Psoas muscle (tissue), 8 donors: ENCODE measurements around the gene MTFMT. TPM values are rescaled to one million over a fixed set of nuclear protein-coding genes. Genes with fewer than 3 reads are reported as not detected.

ENCODE experiments used
- ATAC-seq, 4 donors: fragments of 200-7000 bp; cut with Tn5 transposase; one replicate each; pipeline ENCODE4 v1.9.1; 2020; ENCODE audit warnings: moderate library complexity in 3 of 4, mild to moderate bottlenecking in 2 of 4
- DNase-seq, 2 donors: peaks; one replicate each; pipeline ENCODE4 v3.0.0-alpha.2; 2020
- H3K27ac ChIP-seq: fragments of 200-600 bp; one replicate; pipeline ENCODE4 v1.8.0; 2022
- H3K27me3 ChIP-seq, 3 donors: fragments of 200-600 bp in 1 of 3; one replicate each; pipeline versions ENCODE4 v1.6.1 to v1.8.0; 2013 to 2022; ENCODE audit warnings: low read length in 2 of 3, mild to moderate bottlenecking in 2 of 3, moderate library complexity in 1 of 3; ENCODE audit not compliant: insufficient read depth in 3 of 3
- H3K36me3 ChIP-seq, 2 donors: fragments of 200-600 bp in 1 of 2; one replicate each; pipeline versions ENCODE4 v1.6.1 to v1.8.0; 2013 to 2022; ENCODE audit warnings: low read depth in 1 of 2, mild to moderate bottlenecking in 1 of 2, moderate library complexity in 1 of 2; ENCODE audit not compliant: insufficient read depth in 1 of 2
- H3K4me1 ChIP-seq: fragments of 200-600 bp; one replicate; pipeline ENCODE4 v1.8.0; 2022
- H3K4me3 ChIP-seq: fragments of 200-600 bp; one replicate; pipeline ENCODE4 v1.8.0; 2022; ENCODE audit warnings: mild to moderate bottlenecking
- H3K9me3 ChIP-seq: fragments of 200-600 bp; one replicate; pipeline ENCODE4 v1.8.0; 2022
- CTCF ChIP-seq: fragments of 200-600 bp; IDR thresholded peaks from one replicate; pipeline ENCODE4 v1.8.0; 2022; ENCODE audit warnings: antibody characterized with exemption
- WGBS, 3 donors: extraction: QIAGEN DNeasy Blood & Tissue Kit; methylation state at CpG; one replicate each; pipeline versions ENCODE4 v1.1.6 to v1.1.7; 2013; 5-methylcytosine and 5-hydroxymethylcytosine counted together
- intact Hi-C, 2 donors: fragments of 100-400 bp; cut with DNase I; formaldehyde crosslinking; loops; one replicate each; pipeline versions ENCODE4 v1.11.0 to v1.14.2; 2022
- polyA plus RNA-seq, 3 donors: library from polyadenylated mRNA; stranded (reverse); fragments of 200-250 nt; gene quantifications; one replicate each; pipeline ENCODE4 v1.2.3, GENCODE V29; 2013
- total RNA-seq, 4 donors: library from RNA; stranded (reverse); fragmentation: NEBNext Ultra II Directional in 2 of 4; extraction: Animal tissue kit (Norgen Biotek cat#: 25700) in 2 of 4; gene quantifications; one replicate each; pipeline versions ENCODE4 v1.2.1 to v1.2.4, GENCODE V29; 2021 to 2023
- donor health status: healthy with polysubstance abuse.
- donor health status: DM: no; HTN: no; CAD: no; lungs with moderate emphysema.
- donor health status: Bipolar disorder and iron deficiency.
- donor health status: healthy.
- donor health status: DM: yes; HTN: yes; CAD: no.
- donor health status: DM: no; HTN: no; CAD: no.
- donor health status: DM: no; HTN: no; CAD: no.
- donor health status: DM: yes; HTN: yes; CAD: no.

MTFMT gene
- total and polyA plus RNA-seq, 7 donors, result 9.4 to 18.1 (median 14.0) TPM

GRCh38 chr15:65008983-65009382 is 20.5 kb downstream of the MTFMT start:
- H3K4me1 ChIP-seq, result no peaks in the 10 kb centered on the region
- H3K9me3 ChIP-seq, result no peaks in the 10 kb centered on the region
- intact Hi-C loops, result no loop called here
- ATAC-seq, result no peak
- 34 to 53% (median 42%) methylated on average over 2 of the region's 2 CpGs for WGBS, 3 donors
- H3K27me3 ChIP-seq, result no peaks in the 10 kb centered on the region
- no peak overlapping the region for H3K27ac ChIP-seq
- DNase-seq, result no peak
- peaks cover 0 to 83% of the 10 kb centered on the region in 2 donors for H3K36me3 ChIP-seq
- no peak overlapping the region for H3K4me3 ChIP-seq
- TF ChIP-seq CTCF, result no peak

GRCh38 chr15:65006876-65007275 is 22.6 kb downstream of the MTFMT start:
- DNase-seq (no peak), ATAC-seq (no peak)
- WGBS, 3 donors, result 87 to 92% (median 90%) methylated on average over 3 of the region's 3 CpGs
- no peaks in the 10 kb centered on the region for H3K9me3 ChIP-seq
- no peaks in the 10 kb centered on the region for H3K27me3 ChIP-seq
- TF ChIP-seq CTCF, result no peak
- intact Hi-C loops, result no loop called here
- H3K27ac ChIP-seq, result no peak overlapping the region
- no peaks in the 10 kb centered on the region for H3K4me1 ChIP-seq
- H3K4me3 ChIP-seq, result no peak overlapping the region
- peaks cover 0 to 78% of the 10 kb centered on the region in 2 donors for H3K36me3 ChIP-seq

- ATAC-seq (no peak), DNase-seq (no peak)
- Histone ChIP-seq H3K27me3 (no peaks in the 10 kb centered on the region), H3K27ac (no peak overlapping the region), H3K36me3 (peaks cover 0 to 70% of the 10 kb centered on the region in 2 donors), H3K4me3 (no peak overlapping the region), H3K4me1 (no peaks in the 10 kb centered on the region), H3K9me3 (no peaks in the 10 kb centered on the region)
- intact Hi-C loops, result no loop called here
- 72 to 77% (median 75%) methylated on average over 3 of the region's 3 CpGs for WGBS, 3 donors
- TF ChIP-seq CTCF, result no peak
Observed at GRCh38 chr15:65004993-65005392, 24.4 kb downstream of the MTFMT start.

GRCh38 chr15:64997745-64998375 is 31.6 kb downstream of the MTFMT start:
- TF ChIP-seq CTCF, result no peak
- intact Hi-C loops, result no loop called here
- no peak for DNase-seq
- no peak for ATAC-seq
- Histone ChIP-seq H3K4me3 (no peak overlapping the region), H3K36me3 (peaks cover 0 to 21% of the 10 kb centered on the region in 2 donors), H3K9me3 (no peaks in the 10 kb centered on the region), H3K4me1 (no peaks in the 10 kb centered on the region), H3K27me3 (no peaks in the 10 kb centered on the region), H3K27ac (no peak overlapping the region)
- WGBS, 3 donors, result 71 to 82% (median 73%) methylated on average over 4 of the region's 4 CpGs

- TF ChIP-seq CTCF, result no peak
- H3K27me3 ChIP-seq, result no peaks in the 10 kb centered on the region
- no peak for DNase-seq
- H3K36me3 ChIP-seq, result peaks cover 0 to 13% of the 10 kb centered on the region in 2 donors
- no peaks in the 10 kb centered on the region for H3K4me1 ChIP-seq
- no peak for ATAC-seq
- no peaks in the 10 kb centered on the region for H3K9me3 ChIP-seq
- intact Hi-C loops, result no loop called here
- WGBS, 3 donors, result 62 to 74% (median 70%) methylated on average over 5 of the region's 5 CpGs
- H3K4me3 ChIP-seq, result no peak overlapping the region
- H3K27ac ChIP-seq, result no peak overlapping the region
Observed at GRCh38 chr15:64997066-64997465, 32.4 kb downstream of the MTFMT start.
